Body of pancreas (tissue), 4 donors: ENCODE results near the gene IQSEC1. TPM values are rescaled to one million over a fixed set of nuclear protein-coding genes. Genes with fewer than 3 reads are reported as not detected.

Experiments
- ATAC-seq: fragments of 150-250 bp; one replicate; pipeline ENCODE4 v1.9.1; 2016
- DNase-seq, 4 donors: peaks; one replicate each; pipeline ENCODE4 v3.0.0-alpha.2; 2019
- H3K27ac ChIP-seq, 4 donors: fragments of 200-600 bp; sonication (generic); 1 replicate in 3 of 4; 2 replicates in 1 of 4; pipeline versions ENCODE4 v1.5.1 to v1.6.1; 2016 to 2019; ENCODE audit warnings: mild to moderate bottlenecking in 1 of 4, mixed read lengths in 1 of 4, moderate library complexity in 1 of 4
- H3K27me3 ChIP-seq, 2 donors: fragments of 200-600 bp; sonication (generic); one replicate each; pipeline ENCODE4 v1.6.0; 2016; ENCODE audit warnings: mild to moderate bottlenecking in 1 of 2
- H3K36me3 ChIP-seq, 2 donors: fragments of 200-600 bp; sonication (generic); replicated peaks in 1 of 2; 2 replicates each; pipeline ENCODE4 v1.5.1; 2016; ENCODE audit warnings: low read depth in 2 of 2; ENCODE audit not compliant: insufficient read depth in 1 of 2
- H3K4me1 ChIP-seq: fragments of 200-600 bp; sonication (generic); one replicate; pipeline ENCODE4 v1.6.0; 2016
- H3K4me3 ChIP-seq, 2 donors: fragments of 200-600 bp; sonication (generic); 1 replicate in 1 of 2; 2 replicates in 1 of 2; pipeline ENCODE4 v1.5.1; 2016 to 2019
- H3K9me3 ChIP-seq, 3 donors: fragments of 200-600 bp; sonication (generic); 1 replicate in 2 of 3; 2 replicates in 1 of 3; pipeline ENCODE4 v1.5.1; 2016
- CTCF ChIP-seq, 7 experiments: fragments of 450-650 bp in 4 of 7; fragments of 200-600 bp in 3 of 7; sonication (generic) in 3 of 7; IDR thresholded peaks; one replicate each; pipeline ENCODE4 v1.5.1; 2016 to 2019; ENCODE audit warnings: antibody characterized with exemption in 7 of 7
- POLR2A ChIP-seq, 3 donors: fragments of 450-650 bp; IDR thresholded peaks; one replicate each; pipeline ENCODE4 v1.6.1; 2016; ENCODE audit warnings: antibody characterized with exemption in 3 of 3, mild to moderate bottlenecking in 2 of 3
- WGBS, 2 donors: methylation state at CpG; one replicate each; pipeline ENCODE4 v1.1.5; 2017; 5-methylcytosine and 5-hydroxymethylcytosine counted together
- intact Hi-C: fragments of 100-400 bp; cut with DNase I; formaldehyde crosslinking; loops from one replicate; pipeline ENCODE4 v1.15.1; 2023
- total RNA-seq, 2 donors: library from RNA; depleted of rRNA; stranded (reverse); fragments of >200 nt; gene quantifications; one replicate each; pipeline ENCODE4 v1.1.0, GENCODE V29; 2016

The IQSEC1 gene
- total RNA-seq, 2 donors from 2014 or later = 29.6 to 42.2 TPM

GRCh38 chr3:13079051-13079450 lies 5.8 kb upstream of the IQSEC1 start:
- Histone ChIP-seq H3K27ac (no peak overlapping the region), H3K27me3 (no peaks in the 10 kb centered on the region), H3K36me3 (no peaks in the 10 kb centered on the region), H3K9me3 (no peaks in the 10 kb centered on the region), H3K4me3 (no peak overlapping the region), H3K4me1 (peaks cover 15% of the 10 kb centered on the region)
- ATAC-seq = no peak
- DNase-seq = no peak
- 56 to 79% methylated on average over 3 to 7 of the region's 7 CpGs for WGBS, 2 donors
- TF ChIP-seq POLR2A (IDR thresholded peaks at IDR 0.05) (no peak), CTCF (IDR thresholded peaks at IDR 0.05) (no peak)
- intact Hi-C loops = no loop called here

GRCh38 chr3:13078163-13078905 lies 5.1 kb upstream of the IQSEC1 start:
- Histone ChIP-seq H3K4me3 (no peak overlapping the region), H3K27ac (no peak overlapping the region), H3K9me3 (no peaks in the 10 kb centered on the region), H3K27me3 (no peaks in the 10 kb centered on the region), H3K4me1 (peaks cover 15% of the 10 kb centered on the region), H3K36me3 (no peaks in the 10 kb centered on the region)
- WGBS, 2 donors = 37 to 42% methylated on average over 7 to 12 of the region's 12 CpGs
- ATAC-seq = peak; percentile 64
- intact Hi-C loops = no loop called here
- TF ChIP-seq CTCF (IDR thresholded peaks at IDR 0.05) (no peak), POLR2A (IDR thresholded peaks at IDR 0.05) (no peak)
- peak; percentile 54 to 79 (median 64) for DNase-seq

- no peaks in the 10 kb centered on the region for H3K9me3 ChIP-seq
- DNase-seq = peak; percentile 31 to 74 (median 64)
- 36 to 42% methylated on average over 10 to 21 of the region's 21 CpGs for WGBS, 2 donors
- no peak for ATAC-seq
- H3K4me3 ChIP-seq = no peak overlapping the region
- peaks cover 15% of the 10 kb centered on the region for H3K4me1 ChIP-seq
- H3K27me3 ChIP-seq = no peaks in the 10 kb centered on the region
- intact Hi-C loops = no loop called here
- no peak overlapping the region for H3K27ac ChIP-seq
- TF ChIP-seq POLR2A (IDR thresholded peaks at IDR 0.05) (no peak), CTCF (IDR thresholded peaks at IDR 0.05) (no peak)
- H3K36me3 ChIP-seq = no peaks in the 10 kb centered on the region
These were observed 4.4 kb upstream of the IQSEC1 start for GRCh38 chr3:13077431-13078162.

- intact Hi-C loops = no loop called here
- H3K27me3 ChIP-seq = no peaks in the 10 kb centered on the region
- H3K27ac ChIP-seq = no peak overlapping the region
- no peaks in the 10 kb centered on the region for H3K36me3 ChIP-seq
- DNase-seq = no peak
- peaks cover 15% of the 10 kb centered on the region for H3K4me1 ChIP-seq
- ATAC-seq = no peak
- no peak overlapping the region for H3K4me3 ChIP-seq
- no peaks in the 10 kb centered on the region for H3K9me3 ChIP-seq
- 73 to 80% methylated on average over 7 to 9 of the region's 9 CpGs for WGBS, 2 donors
- TF ChIP-seq CTCF (IDR thresholded peaks at IDR 0.05) (no peak), POLR2A (IDR thresholded peaks at IDR 0.05) (no peak)
These were observed 2.9 kb upstream of the IQSEC1 start for GRCh38 chr3:13075986-13076654.
